ENCODE data around the gene CLCN7. TPM values are rescaled to one million over a fixed set of nuclear protein-coding genes. Genes with fewer than 3 reads are reported as not detected.

Gene CLCN7
- polyA plus RNA-seq, 1 donor from 2014 or later: 40.9 TPM

GRCh38 chr16:1510272-1510671 is 35.4 kb upstream of the CLCN7 start:
- no peaks in the 10 kb centered on the region for H3K79me2 ChIP-seq (replicated peaks; ENCODE audit: insufficient read depth, low read length)
- no peak for TF ChIP-seq TAF1 (IDR thresholded peaks at IDR 0.05; ENCODE audit: low read depth)
- H2AFZ ChIP-seq (ENCODE audit: low read depth, low read length): no peak overlapping the region
- no peaks in the 10 kb centered on the region for H3K27me3 ChIP-seq (ENCODE audit: insufficient read depth, low read depth, low read length)
- no peaks in the 10 kb centered on the region for H3F3A ChIP-seq (ENCODE audit: insufficient read depth, low read length, poor library complexity, severe bottlenecking)
- H3K4me2 ChIP-seq (ENCODE audit: low read length): no peak overlapping the region
- H3K9me2 ChIP-seq (ENCODE audit: insufficient read depth, low read length): no peaks in the 10 kb centered on the region
- H3K9ac ChIP-seq (ENCODE audit: low read length): no peak overlapping the region
- H4K20me1 ChIP-seq (ENCODE audit: insufficient read depth): no peaks in the 10 kb centered on the region
- H3K9me3 ChIP-seq (ENCODE audit: low read length): no peaks in the 10 kb centered on the region
- H3K27ac ChIP-seq (ENCODE audit: low read length): no peak overlapping the region
- no peak overlapping the region for H3K4me3 ChIP-seq (ENCODE audit: low read length)
- no peaks in the 10 kb centered on the region for H3K36me3 ChIP-seq (ENCODE audit: insufficient read depth, low read length)

- no peaks in the 10 kb centered on the region for H3K27me3 ChIP-seq (ENCODE audit: insufficient read depth, low read depth, low read length)
- no peak overlapping the region for H2AFZ ChIP-seq (ENCODE audit: low read depth, low read length)
- no peak overlapping the region for H3K9ac ChIP-seq (ENCODE audit: low read length)
- no peaks in the 10 kb centered on the region for H3K36me3 ChIP-seq (ENCODE audit: insufficient read depth, low read length)
- no peak overlapping the region for H3K27ac ChIP-seq (ENCODE audit: low read length)
- no peaks in the 10 kb centered on the region for H3F3A ChIP-seq (ENCODE audit: insufficient read depth, low read length, poor library complexity, severe bottlenecking)
- no peak overlapping the region for H3K4me3 ChIP-seq (ENCODE audit: low read length)
- no peaks in the 10 kb centered on the region for H3K9me2 ChIP-seq (ENCODE audit: insufficient read depth, low read length)
- TF ChIP-seq RAD21 (conservative IDR thresholded peaks at IDR 0.05) (no peak), TAF1 (IDR thresholded peaks at IDR 0.05; ENCODE audit: low read depth) (no peak), SMC3 (conservative IDR thresholded peaks at IDR 0.05; ENCODE audit: poor library complexity) (no peak), EP300 (conservative IDR thresholded peaks at IDR 0.05; ENCODE audit: poor library complexity, severe bottlenecking) (no peak), EZH2 (IDR thresholded peaks at IDR 0.05; ENCODE audit: borderline replicate concordance, insufficient read depth, low read length, poor library complexity, severe bottlenecking) (no peak), POLR2AphosphoS5 (IDR thresholded peaks at IDR 0.05) (no peak), MXI1 (conservative IDR thresholded peaks at IDR 0.05; ENCODE audit: poor library complexity, severe bottlenecking) (no peak)
- TF ChIP-seq, protein P1, sequence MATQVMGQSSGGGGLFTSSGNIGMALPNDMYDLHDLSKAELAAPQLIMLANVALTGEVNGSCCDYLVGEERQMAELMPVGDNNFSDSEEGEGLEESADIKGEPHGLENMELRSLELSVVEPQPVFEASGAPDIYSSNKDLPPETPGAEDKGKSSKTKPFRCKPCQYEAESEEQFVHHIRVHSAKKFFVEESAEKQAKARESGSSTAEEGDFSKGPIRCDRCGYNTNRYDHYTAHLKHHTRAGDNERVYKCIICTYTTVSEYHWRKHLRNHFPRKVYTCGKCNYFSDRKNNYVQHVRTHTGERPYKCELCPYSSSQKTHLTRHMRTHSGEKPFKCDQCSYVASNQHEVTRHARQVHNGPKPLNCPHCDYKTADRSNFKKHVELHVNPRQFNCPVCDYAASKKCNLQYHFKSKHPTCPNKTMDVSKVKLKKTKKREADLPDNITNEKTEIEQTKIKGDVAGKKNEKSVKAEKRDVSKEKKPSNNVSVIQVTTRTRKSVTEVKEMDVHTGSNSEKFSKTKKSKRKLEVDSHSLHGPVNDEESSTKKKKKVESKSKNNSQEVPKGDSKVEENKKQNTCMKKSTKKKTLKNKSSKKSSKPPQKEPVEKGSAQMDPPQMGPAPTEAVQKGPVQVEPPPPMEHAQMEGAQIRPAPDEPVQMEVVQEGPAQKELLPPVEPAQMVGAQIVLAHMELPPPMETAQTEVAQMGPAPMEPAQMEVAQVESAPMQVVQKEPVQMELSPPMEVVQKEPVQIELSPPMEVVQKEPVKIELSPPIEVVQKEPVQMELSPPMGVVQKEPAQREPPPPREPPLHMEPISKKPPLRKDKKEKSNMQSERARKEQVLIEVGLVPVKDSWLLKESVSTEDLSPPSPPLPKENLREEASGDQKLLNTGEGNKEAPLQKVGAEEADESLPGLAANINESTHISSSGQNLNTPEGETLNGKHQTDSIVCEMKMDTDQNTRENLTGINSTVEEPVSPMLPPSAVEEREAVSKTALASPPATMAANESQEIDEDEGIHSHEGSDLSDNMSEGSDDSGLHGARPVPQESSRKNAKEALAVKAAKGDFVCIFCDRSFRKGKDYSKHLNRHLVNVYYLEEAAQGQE (IDR thresholded peaks at IDR 0.05; ENCODE audit: borderline replicate concordance): no peak
- TF ChIP-seq, protein P2, sequence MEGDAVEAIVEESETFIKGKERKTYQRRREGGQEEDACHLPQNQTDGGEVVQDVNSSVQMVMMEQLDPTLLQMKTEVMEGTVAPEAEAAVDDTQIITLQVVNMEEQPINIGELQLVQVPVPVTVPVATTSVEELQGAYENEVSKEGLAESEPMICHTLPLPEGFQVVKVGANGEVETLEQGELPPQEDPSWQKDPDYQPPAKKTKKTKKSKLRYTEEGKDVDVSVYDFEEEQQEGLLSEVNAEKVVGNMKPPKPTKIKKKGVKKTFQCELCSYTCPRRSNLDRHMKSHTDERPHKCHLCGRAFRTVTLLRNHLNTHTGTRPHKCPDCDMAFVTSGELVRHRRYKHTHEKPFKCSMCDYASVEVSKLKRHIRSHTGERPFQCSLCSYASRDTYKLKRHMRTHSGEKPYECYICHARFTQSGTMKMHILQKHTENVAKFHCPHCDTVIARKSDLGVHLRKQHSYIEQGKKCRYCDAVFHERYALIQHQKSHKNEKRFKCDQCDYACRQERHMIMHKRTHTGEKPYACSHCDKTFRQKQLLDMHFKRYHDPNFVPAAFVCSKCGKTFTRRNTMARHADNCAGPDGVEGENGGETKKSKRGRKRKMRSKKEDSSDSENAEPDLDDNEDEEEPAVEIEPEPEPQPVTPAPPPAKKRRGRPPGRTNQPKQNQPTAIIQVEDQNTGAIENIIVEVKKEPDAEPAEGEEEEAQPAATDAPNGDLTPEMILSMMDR (IDR thresholded peaks at IDR 0.05; ENCODE audit: poor library complexity, severe bottlenecking): no peak
- H3K79me2 ChIP-seq (replicated peaks; ENCODE audit: insufficient read depth, low read length): no peaks in the 10 kb centered on the region
- no peak overlapping the region for H3K4me2 ChIP-seq (ENCODE audit: low read length)
- H4K20me1 ChIP-seq (ENCODE audit: insufficient read depth): no peaks in the 10 kb centered on the region
- H3K9me3 ChIP-seq (ENCODE audit: low read length): no peaks in the 10 kb centered on the region
Observed at GRCh38 chr16:1509307-1510221, 34.7 kb upstream of the CLCN7 start.
